ENCODE measurements around the gene CARD6.
"Not testable (repeated sequence)": the region's sequence is repeated elsewhere in the genome, so short reads cannot be mapped to it uniquely, and the experiment has no call there.

CARD6 gene

GRCh38 chr5:40841068-40841805, at the start of gene CARD6:
Gene CARD6, plus strand, starts transcription at chr5:40841367. Its CDS starts 16 bp downstream, at chr5:40841383.
- no peak for DNase-seq

- no peak for DNase-seq
Observed at GRCh38 chr5:40791715-40792139, 49.4 kb upstream of the CARD6 start.

- DNase-seq = not testable (repeated sequence)
Observed at GRCh38 chr5:40792691-40793090, 48.5 kb upstream of the CARD6 start.

- DNase-seq = not testable (repeated sequence)
Observed at GRCh38 chr5:40794340-40794739, 46.8 kb upstream of the CARD6 start.

- DNase-seq = not testable (repeated sequence)
Observed at GRCh38 chr5:40794877-40795276, 46.3 kb upstream of the CARD6 start.

- DNase-seq = no peak
Observed at GRCh38 chr5:40796487-40796889, 44.7 kb upstream of the CARD6 start.

GRCh38 chr5:40797273-40798011, 43.7 kb upstream of the CARD6 start:
- DNase-seq = peak; percentile 88

- peak; percentile 92 for DNase-seq
Observed at GRCh38 chr5:40798012-40798800, 43.0 kb upstream of the CARD6 start, which contains the start of gene PRKAA1. Gene PRKAA1, minus strand, starts transcription at chr5:40798374. Its CDS starts 185 bp downstream, at chr5:40798189.

- DNase-seq = no peak
Observed at GRCh38 chr5:40798801-40799210, 42.4 kb upstream of the CARD6 start.

- DNase-seq = no peak
Observed at GRCh38 chr5:40799258-40799657, 41.9 kb upstream of the CARD6 start.

- DNase-seq = no peak
Observed at GRCh38 chr5:40801771-40802562, 39.2 kb upstream of the CARD6 start.

GRCh38 chr5:40812125-40812524, 29.0 kb upstream of the CARD6 start:
- DNase-seq = no peak

GRCh38 chr5:40813698-40814281, 27.4 kb upstream of the CARD6 start:
- no peak for DNase-seq

- DNase-seq = no peak
Observed at GRCh38 chr5:40823459-40823858, 17.7 kb upstream of the CARD6 start.

GRCh38 chr5:40825461-40826043, 15.6 kb upstream of the CARD6 start:
- DNase-seq = not testable (repeated sequence)

GRCh38 chr5:40826489-40827187, 14.5 kb upstream of the CARD6 start:
- no peak for DNase-seq

GRCh38 chr5:40827188-40827977, 13.8 kb upstream of the CARD6 start:
- no peak for DNase-seq

GRCh38 chr5:40828021-40828631, 13.0 kb upstream of the CARD6 start:
- DNase-seq = no peak

All from NCI-H2171 (cell line).